GM21360 (cell line): Measurements from ENCODE around the gene GRK3.

ENCODE experiments used
- ATAC-seq: cut with Tn5 transposase; IDR thresholded peaks from one replicate; pipeline ENCODE4 v1.9.1; 2021; ENCODE audit warnings: mild to moderate bottlenecking, moderate library complexity; ENCODE audit not compliant: unreplicated experiment

The GRK3 gene

DNA sequence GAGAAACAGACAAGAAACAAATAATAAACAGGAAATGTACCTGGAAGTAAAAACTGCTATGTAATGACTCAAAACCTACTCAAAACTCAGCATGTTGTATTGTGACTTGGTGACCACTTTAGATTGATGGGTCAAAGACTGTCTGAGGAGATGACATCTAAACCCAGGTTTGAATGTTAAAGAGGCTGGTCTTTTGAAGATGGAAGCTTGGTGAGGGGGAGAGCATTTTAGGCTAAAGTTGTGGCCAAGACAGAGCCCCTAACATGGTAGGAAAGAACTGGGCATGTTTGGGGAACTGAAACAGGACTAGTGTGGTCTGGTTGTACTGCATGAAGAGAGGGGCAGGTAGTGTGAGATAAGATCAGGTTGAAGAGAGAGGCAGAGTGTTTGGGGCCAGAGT lies 92.2 kb downstream of the GRK3 start:
- peak; percentile 85 for ATAC-seq

GRCh38 chr22:25658633-25659032 lies 94.2 kb downstream of the GRK3 start:
- no peak for ATAC-seq

DNA sequence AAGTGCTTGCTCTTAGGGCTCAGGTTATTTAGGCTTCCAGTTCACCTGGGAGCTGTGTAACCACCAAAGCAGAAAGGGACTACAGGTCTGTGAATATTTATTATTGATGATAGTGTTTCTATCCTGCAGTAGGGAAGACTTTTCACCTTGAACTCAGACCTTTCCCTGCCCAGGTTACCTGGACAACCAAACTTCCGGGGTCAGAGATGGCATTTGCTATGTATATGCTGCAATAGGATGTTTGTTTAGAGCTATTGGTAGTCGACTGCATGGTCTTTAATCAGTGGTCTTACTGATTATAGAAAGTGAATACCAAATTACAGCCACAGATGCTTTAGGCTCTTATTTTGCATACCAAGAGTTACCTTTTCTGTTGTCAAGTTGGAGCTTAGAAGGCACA lies 94.9 kb downstream of the GRK3 start:
- ATAC-seq: no peak

GRCh38 chr22:25660336-25660735 lies 95.9 kb downstream of the GRK3 start:
- ATAC-seq: no peak

DNA sequence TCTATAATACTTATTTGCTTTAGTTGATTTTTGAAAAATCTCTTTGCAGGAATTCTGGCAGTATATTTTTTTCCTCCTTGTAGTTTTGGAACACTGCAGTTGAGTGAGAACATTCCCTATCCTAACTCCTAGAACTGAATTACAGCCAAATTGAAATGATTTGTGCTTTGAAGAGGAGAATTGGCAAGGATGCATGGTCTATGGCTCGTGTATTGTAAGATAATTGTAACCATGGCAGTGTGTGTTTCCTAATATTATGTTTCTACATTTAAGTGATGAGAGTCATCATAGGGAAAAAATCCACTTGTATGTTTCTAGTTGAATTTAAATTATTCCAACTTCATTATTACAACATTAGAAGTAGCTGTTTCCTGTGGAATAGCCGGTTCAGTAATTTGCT lies 96.6 kb downstream of the GRK3 start:
- ATAC-seq: no peak

GRCh38 chr22:25663654-25664053 lies 99.2 kb downstream of the GRK3 start:
- ATAC-seq: no peak

DNA sequence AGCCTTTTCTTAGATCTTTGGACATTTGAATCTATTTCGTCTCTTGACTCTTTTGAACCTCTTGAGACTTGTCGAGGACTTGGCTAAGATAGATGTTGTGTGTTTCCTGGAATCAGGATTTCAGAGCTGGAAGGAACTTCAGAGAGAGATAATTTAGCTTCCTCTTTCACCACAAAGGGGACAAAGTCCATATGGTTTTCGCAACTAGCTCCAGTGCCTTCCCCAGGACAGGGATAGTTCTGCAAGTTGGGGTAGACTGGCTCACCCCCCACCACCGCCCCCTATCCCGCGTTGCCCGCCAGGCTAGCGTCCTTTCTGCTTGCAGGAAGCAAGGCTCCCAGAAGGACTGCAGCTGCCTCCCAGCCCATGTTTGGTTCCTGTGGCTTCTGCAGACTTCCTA lies 101.8 kb downstream of the GRK3 start:
- ATAC-seq: no peak

GRCh38 chr22:25668437-25668836 lies 104.0 kb downstream of the GRK3 start:
- ATAC-seq: no peak

DNA sequence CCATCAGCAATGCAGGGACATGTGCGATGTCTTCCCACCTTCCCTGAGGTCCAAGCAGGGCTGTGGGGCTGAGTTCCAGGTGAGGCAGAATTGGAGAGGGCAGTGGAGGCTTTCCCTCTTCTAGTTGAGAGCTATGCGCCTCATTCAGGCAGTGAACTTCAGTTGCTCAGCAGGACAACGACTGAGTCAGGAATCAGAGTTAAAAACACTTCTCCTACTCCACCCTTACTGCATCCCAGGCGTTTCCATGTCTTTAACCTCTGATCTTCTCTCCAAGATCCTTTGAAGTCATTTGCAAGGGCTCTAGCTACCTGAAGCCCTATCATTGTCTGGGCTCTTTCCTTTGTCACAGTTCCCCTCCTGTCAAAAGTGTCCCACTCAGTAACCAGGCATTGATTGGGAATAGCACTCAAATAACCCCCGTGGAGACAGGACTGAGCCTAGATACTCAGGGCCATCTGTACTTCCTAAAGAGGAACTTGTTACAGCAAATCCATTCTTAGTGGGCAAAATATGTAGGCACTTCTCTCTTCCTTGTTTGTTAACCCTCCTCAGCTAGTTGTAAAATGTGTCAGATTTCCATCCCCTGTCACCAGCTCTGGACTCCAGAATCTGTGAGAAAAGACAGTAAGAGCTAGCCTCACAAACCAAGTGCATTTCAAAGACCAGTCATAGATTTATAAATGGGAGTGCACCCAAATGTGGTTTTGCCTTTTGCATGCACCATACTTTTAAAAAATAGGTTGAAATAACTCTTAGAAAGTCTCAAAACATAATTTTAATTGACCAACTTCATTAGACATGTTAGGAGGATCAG lies 105.0 kb downstream of the GRK3 start:
- no peak for ATAC-seq

- no peak for ATAC-seq
These were observed 105.6 kb downstream of the GRK3 start for GRCh38 chr22:25670070-25670461.

DNA sequence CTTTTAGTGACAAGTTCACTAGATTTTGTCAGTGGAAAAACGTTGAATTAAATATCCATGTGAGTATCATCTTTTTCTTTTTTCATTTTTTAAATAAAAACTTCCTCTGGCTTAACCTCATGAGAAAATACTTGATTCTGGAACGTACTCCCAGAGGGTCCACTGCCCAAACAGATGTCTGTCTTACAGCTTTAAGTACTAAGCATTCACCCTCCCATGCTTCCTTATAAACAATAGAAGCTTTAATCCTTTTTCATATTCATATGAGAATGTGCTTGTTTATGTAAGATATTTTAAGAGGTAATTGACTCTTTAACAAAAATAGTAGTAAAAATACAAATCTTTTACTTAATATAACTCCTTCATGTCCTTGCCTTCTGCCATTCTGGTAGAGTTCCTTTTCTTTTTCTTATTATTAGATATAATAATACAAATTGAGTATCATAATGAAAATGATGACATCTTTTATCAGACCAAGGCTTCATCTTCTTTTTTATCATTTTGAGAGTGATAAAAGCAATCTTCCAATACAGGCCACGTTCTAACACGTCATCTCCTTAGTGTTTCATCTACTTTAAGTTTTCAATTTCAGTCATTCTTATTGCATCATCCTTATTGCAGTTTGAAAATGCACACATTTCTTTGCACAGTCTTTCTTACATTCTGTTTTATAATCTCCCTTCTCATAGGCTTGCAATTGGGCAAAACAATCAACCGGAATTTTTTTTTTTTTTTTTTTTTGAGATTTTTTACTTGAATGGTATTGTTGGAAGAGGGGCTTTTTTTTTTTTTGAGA lies 108.0 kb downstream of the GRK3 start:
- no peak for ATAC-seq

GRCh38 chr22:25673713-25674112 lies 109.2 kb downstream of the GRK3 start:
- no peak for ATAC-seq

DNA sequence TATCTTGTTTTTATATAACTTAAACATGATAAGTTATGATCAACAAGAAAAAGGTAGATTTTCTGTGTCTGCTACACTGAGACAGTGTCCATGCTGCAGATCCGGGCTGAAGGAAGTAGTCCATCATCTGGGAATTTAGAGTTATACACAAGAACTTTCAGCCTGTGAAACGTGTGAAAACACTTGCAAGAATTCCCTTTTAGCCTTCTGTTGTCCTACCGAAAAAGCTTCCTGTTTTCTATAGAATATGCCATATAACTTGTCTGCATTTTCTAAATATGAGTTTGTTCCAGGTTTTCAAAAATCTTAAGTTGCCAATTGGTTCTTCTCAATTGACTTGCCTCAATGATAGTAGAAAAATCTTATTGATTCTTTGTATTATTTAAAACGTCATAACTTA lies 113.2 kb downstream of the GRK3 start:
- no peak for ATAC-seq

DNA sequence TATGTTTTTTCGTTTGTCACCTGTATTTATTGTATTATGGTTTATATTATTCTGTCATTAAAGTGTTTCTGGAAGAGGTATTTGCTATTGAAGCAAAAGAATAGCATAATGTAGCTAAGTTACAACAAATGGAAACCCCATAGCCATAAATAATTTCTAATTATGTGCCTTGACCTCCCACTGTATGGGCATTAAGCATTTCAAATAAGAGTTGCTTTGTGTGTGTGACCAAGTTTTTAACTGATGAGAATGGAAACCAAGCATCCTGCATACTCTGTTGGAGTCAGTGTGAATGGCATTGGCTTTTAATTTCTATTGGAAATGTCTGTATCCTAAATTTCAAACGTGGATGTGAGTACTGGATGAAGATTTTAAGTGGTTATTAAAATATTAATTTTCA lies 115.6 kb downstream of the GRK3 start:
- no peak for ATAC-seq

DNA sequence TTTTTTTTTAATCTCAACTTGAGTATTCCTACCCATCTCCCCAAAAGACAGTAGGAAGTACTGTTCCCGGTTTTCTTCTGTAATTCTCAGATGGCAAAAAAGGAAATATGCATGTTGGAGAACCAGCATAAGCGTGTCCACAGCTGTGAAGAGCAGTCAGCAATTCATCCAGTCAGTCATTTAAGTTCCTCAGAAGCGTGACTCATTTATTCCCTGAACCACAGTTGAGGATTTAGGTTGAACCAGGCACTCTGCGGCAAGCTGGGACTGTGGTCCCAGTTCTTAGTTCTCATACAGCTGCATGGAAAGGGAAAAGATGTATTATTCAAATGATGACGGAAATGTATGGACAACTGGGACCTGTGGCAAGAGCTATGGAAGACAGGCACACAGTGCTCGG lies 116.5 kb downstream of the GRK3 start:
- ATAC-seq: no peak

GRCh38 chr22:25682109-25682508 lies 117.6 kb downstream of the GRK3 start:
- ATAC-seq: no peak

DNA sequence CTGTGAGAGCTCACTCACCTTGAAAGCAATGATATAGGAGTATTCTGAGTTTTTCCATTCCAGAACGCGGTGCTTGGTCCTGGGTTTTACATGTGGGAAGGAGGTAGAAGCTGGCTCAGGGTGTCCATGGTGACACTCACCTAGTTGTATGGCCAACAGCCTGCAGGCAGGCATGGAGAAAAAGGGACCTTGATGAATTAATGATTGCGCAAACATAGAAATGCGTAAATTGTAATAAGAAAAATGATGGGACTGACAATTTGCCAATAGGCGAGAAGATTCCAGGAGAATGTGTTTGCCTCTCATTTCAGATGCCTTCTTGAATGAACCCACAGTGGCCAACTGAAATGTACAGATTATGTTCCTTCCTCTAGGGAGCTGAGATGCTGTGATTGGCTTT lies 124.2 kb downstream of the GRK3 start:
- ATAC-seq: no peak

GRCh38 chr22:25689631-25690030 lies 125.2 kb downstream of the GRK3 start:
- no peak for ATAC-seq

DNA sequence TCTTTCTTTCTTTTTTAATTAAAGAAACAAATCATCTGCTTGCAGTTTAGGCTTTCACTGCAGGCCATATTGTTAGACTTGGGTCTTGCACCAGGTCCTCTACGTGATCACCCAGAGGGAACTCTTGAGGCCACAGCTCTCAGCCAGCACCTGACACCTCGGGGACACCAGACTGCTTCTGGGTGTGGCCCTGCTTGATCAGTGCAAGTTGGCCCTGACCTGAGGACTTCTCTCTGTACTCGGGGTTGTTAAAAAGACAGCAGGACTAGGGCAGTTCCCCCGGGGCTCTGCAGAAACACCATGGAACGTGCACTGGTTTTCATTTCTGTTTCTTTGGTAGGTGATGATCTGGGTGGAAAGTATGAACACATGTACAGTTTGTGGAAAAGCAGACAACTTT lies 126.3 kb downstream of the GRK3 start:
- no peak for ATAC-seq

DNA sequence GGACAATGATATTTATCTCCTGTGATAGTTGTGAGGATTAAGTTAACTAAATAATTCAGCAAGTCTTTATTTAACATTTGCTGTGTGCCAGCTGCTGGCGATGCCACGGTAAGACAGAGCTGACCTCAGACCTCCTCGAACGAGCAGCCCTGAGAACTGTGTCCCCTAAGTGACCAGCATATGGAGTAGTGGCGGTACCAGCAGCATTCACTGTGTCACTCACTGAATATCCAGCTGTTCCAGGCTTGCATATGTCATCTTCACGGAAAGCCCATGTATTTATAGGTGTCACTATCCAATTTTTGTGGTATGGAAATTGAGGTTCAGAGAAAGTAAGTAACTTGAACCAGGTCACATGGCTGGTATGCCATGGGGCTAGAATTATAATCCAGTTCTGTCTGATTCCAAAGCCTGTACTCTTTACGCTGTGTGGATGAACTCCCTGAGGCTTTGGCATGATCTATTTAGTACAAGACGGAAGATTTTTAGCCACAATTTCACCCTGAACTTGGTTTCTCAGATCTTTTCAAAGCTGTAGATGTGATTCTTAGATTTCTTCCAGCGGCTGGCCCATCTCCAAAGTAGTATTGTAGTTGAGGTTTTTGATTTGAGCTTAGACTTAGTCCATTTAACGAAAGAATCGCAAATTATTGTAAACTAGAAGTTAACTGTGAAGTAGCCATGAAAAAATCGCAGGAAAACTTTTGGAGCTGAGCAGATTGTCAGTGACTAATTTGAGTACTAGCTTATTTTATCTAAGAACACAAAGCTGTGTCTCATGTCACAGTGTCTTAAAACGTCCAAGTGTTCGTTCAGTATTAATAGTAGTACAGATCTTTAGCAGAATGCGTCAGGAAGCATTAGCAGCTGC lies 128.2 kb downstream of the GRK3 start:
- no peak for ATAC-seq

DNA sequence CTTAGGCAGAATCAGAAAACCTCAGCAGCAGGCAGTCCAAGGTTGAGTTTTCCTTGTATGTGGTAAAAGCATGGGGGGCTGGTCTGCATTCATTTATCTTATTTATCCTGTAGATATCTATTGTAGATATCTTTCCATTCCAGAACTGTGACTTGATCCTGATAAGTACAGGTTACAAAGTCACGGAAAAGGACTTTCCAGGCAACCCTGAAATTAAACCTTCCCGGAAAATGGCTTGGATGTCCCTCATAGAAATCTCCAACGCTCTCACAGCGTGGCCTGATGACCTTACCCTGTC lies 128.7 kb downstream of the GRK3 start:
- no peak for ATAC-seq
